ENCODE results near the gene PFDN2.

Gene PFDN2

GRCh38 chr1:161100556-161100955 lies 17.3 kb downstream of the PFDN2 start:
- no peak for DNase-seq (ENCODE audit: low read depth, low spot score)

- no peak for DNase-seq (ENCODE audit: low read depth, low spot score)
Measured at GRCh38 chr1:161099090-161099802, 18.6 kb downstream of the PFDN2 start.

DNA sequence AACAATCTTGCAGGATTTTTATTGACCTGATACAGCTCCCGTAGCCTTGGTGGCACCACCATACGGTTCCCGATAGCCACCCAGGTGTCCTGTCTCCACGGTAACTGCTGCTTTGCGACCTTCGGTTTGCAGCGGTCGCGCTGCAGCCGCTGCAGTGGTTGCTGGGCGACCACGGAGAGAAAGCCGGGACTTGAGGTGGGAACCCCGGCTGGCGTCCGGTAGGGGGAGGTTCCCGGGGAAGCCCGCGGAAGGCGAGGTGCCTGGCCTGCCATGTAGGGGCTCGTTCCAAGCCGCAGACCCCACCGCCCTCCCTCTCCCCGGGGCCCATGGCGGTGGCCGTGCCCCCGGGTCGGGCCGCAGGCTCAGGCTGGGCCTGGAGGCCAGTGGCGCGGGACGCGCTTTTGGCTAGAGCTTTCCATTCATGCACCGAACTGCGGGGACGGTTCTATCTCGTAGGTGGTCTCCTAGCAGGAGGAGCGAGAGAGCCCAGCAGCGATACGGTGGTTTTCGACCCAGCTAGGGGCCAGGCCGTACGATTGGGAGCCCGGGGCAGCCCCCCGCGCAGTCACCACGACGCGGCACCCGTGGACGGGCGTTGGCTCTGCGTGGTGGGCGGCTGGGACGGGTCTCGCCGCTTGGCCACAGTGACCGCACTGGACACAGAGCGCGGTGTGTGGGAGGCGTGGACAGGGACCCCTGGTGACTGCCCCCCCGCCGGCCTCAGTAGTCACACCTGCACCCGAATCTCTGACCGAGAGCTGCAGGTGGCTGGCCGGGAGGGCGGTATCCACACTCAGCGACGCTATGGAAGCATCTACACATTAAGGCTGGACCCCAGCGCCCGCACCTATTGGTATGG lies 19.4 kb downstream of the PFDN2 start, which contains the start of gene KLHDC9:
TSS of gene KLHDC9 (plus strand) at position 152 of the 859 bp plus-strand sequence. CDS start at position 327, 175 bp downstream.
- no peak for DNase-seq (ENCODE audit: low read depth, low spot score)

GRCh38 chr1:161096530-161096929 lies 21.3 kb downstream of the PFDN2 start:
- no peak for DNase-seq (ENCODE audit: low read depth, low spot score)

GRCh38 chr1:161096015-161096414 lies 21.8 kb downstream of the PFDN2 start:
- no peak for DNase-seq (ENCODE audit: low read depth, low spot score)

GRCh38 chr1:161095230-161095629 lies 22.6 kb downstream of the PFDN2 start:
- DNase-seq (ENCODE audit: low read depth, low spot score): no peak

DNA sequence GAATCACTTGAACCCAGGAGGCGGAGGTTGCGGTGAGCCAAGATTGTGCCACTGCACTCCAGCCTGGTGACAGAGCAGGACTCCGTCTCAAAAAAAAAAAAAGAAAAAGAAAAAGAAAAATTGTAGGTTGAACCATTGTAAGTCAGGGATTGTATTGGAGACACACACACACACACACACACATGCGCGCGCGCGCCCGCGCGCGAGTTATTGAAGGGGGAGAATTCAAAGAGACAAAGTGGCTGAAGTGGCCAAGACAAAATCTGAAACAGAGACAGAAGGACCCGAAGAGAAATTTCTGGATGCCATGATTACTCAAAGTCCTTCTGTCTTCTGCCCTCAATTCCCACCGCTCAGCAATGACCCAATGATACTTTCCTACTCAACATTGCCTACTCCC lies 23.4 kb downstream of the PFDN2 start:
- DNase-seq (ENCODE audit: low read depth, low spot score): no peak

DNA sequence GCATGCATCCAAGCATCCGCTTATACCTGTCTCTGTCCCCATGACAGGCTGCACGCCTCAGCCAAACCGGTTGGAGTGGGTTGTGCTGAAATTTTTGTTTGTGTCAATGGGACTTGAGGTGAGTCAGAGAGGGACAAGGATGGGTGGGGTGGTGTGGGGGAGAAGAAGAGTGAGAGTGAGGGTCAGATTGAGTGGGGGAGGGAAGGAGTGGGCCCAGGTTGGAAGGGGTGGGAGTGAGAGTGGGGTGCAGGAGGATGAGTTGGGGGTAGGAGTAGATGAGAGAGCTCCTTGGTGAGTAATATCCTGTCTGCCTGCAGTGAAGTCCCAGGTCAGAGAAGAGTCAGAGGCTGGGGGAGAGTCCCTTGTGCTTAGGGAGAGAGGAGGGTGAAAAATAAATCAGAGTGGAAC lies 25.2 kb downstream of the PFDN2 start:
- DNase-seq (ENCODE audit: low read depth, low spot score): no peak

- no peak for DNase-seq (ENCODE audit: low read depth, low spot score)
Measured at GRCh38 chr1:161091796-161092507, 25.9 kb downstream of the PFDN2 start.

DNA sequence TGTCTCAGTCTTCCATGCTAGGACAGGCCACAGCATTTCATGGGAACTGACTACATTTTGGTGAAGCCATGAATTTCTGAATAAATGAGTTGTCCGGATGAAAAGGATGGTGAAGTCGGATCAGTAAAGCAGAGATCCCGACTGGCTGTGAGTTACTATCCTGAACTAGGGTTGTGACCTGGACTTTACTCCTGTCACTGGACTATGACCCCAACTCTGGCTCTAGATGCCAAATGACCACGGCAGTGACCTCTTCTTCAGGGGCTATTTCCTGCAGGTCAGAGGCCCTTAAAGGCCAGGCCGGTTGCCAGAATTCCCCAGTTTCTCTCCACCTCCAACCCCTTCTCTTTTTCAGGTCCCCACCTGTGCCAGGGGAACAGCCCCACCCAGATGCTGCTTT lies 26.7 kb downstream of the PFDN2 start:
- no peak for DNase-seq (ENCODE audit: low read depth, low spot score)

DNA sequence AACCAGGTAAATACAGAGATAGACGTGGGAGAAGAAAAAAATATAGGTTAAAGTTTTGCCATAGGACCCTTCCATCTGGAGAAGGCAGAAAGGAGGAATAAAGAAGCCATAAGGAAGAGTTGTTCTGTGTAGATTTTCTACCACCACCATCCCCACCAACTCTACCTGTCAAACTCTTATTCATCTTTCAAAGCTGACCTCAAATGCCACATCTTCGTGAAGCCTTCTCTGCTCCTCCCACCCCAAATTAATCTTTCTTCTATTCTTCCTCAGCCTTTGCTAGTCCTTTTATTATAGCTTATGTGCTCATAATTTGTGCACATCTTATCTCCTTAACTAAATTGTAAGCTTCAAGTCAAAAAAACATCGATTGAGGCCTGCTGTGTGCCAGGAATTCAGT lies 27.2 kb downstream of the PFDN2 start:
- no peak for DNase-seq (ENCODE audit: low read depth, low spot score)

DNA sequence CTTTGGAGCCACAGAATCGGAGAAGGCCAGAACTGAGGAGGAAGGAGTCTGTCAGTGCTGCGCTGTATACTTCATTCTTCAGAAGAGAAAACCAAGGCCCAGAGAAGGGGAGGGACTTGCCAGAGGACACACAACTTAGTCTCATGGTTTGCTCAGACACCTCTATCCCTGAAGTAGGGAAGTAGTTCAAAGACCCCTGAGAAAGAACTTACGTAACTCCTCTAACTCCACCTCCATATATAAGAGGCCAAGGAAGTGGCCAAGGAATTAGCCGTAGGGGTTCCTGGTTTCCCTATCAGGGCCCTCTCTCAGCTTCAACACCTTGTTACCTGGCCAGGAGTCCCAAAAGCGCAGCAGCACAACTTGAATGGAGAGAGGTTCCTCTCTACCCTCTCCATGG lies 27.9 kb downstream of the PFDN2 start:
- no peak for DNase-seq (ENCODE audit: low read depth, low spot score)

- DNase-seq (ENCODE audit: low read depth, low spot score): no peak
Measured at GRCh38 chr1:161089251-161089924, 28.4 kb downstream of the PFDN2 start, which contains the start of gene NECTIN4. Gene NECTIN4, minus strand, starts transcription at chr1:161089558. Its CDS starts 262 bp downstream, at chr1:161089296.

- no peak for DNase-seq (ENCODE audit: low read depth, low spot score)
Measured at GRCh38 chr1:161088587-161089110, 29.2 kb downstream of the PFDN2 start.

GRCh38 chr1:161086457-161086856 lies 31.4 kb downstream of the PFDN2 start:
- no peak for DNase-seq (ENCODE audit: low read depth, low spot score)

DNA sequence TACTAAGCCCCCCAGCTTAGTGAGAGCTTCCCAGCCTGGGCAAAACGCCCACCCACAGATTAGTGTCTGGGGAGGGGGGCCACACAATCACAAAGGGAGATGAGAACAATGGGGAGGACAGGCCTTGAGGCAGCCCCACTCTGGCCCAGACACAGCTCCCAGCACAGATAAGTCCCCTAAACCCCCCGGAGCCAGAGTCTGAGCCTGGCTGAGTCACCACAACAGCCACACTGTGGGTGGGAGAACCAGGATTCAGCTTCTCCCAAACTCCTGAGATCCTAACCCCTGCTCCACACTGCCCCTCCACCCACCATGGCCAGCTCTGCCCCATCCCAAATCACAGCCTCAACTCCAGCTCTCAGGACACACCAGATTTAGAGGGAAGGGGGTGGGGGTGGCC lies 32.7 kb downstream of the PFDN2 start:
- DNase-seq (ENCODE audit: low read depth, low spot score): no peak

- no peak for DNase-seq (ENCODE audit: low read depth, low spot score)
Measured at GRCh38 chr1:161084597-161084988, 33.2 kb downstream of the PFDN2 start.

GRCh38 chr1:161083748-161084596 lies 33.9 kb downstream of the PFDN2 start:
- no peak for DNase-seq (ENCODE audit: low read depth, low spot score)

DNA sequence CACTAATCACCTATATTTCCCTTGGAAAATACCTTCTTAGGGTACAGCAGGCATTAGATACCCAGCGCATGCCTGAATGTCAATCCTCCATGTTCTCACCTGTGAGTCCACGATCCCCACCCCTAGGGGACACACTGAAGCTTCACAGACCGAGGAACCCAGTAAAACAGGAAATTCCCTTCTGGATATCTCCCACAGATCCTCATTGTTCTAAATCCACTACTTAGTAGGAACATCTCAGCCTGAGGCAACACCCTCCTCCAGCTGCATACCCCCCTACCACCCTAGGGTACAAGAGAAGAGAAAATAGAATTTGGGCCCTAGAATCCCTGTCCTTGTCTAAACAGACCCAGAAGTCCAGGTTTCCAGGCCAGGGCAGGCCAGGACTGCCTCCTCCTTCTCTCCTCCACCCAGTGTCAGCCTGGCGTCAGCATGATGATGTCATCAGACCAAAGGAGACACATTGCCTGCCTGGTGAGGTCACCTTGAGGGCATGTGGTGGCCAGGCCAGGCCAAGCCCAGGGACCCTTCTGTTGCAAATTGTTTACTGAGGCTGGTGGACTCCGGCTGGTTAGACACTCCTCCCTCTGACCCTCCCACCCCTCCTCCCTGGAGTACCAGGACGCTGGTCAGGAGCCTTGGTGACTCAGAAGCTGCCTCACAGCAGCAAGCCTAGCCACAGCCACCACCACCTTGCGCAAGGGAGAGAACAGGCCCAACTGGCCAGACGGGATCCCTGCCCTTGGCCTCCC lies 34.7 kb downstream of the PFDN2 start:
- DNase-seq (ENCODE audit: low read depth, low spot score): no peak

DNA sequence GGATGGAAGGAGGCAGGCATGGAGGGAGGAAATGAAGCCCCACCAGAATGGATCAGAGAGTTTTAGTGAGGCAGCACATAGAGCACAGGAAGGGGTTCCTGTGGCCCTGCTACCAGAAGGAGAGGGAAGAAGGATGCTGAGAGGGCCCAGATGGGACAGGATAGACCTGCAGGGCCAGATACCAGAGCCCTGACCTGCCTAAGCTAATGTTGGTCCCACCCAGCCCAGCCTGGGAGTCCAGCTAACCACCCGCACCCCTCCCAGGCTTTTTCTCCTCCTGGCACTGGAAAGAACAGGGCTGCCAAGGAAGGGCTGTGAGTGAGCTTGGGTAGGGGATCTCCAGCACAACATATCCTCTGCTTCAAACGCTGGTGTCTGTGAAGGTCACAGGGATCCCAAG lies 35.4 kb downstream of the PFDN2 start:
- no peak for DNase-seq (ENCODE audit: low read depth, low spot score)
